Right lobe of liver (tissue), 4 donors: ENCODE data around the gene CAPN2.

Experiments
- CTCF ChIP-seq, 4 donors: fragments of 200-600 bp in 3 of 4; fragments of 450-650 bp in 1 of 4; IDR thresholded peaks; one replicate each; pipeline versions ENCODE4 v1.5.1 to v1.8.0; 2016 to 2022; ENCODE audit warnings: antibody characterized with exemption in 4 of 4, mild to moderate bottlenecking in 2 of 4
- POLR2A ChIP-seq: fragments of 450-650 bp; IDR thresholded peaks from one replicate; pipeline ENCODE4 v1.6.1; 2017; ENCODE audit warnings: antibody characterized with exemption, mild to moderate bottlenecking
- donor health status: DM: no; HTN: no; CAD: no.
- donor health status: DM: no; HTN: no; CAD: no.
- donor health status: DM: no; HTN: yes; CAD: no.

- TF ChIP-seq CTCF (IDR thresholded peaks at IDR 0.05), result no peak
- TF ChIP-seq POLR2A, result no peak
These were observed 73.5 kb downstream of the CAPN2 start for GRCh38 chr1:223785808-223786207.
